Frontal cortex (tissue), 4 donors: Measurements from ENCODE around the gene ZNF385D. TPM values are rescaled to one million over a fixed set of nuclear protein-coding genes. Genes with fewer than 3 reads are reported as not detected.
"Not testable (repeated sequence)": the region's sequence is repeated elsewhere in the genome, so short reads cannot be mapped to it uniquely, and the experiment has no call there.

ENCODE experiments used
- DNase-seq, 2 donors: peaks; one replicate each; pipeline ENCODE4 v3.0.0; 2012; ENCODE audit warnings: low spot score in 2 of 2
- FAIRE-seq: peaks from 2 replicates; lab custom pipeline; 2012; peaks lifted over from hg19 to GRCh38; lab: Jason Lieb, UNC
- total RNA-seq: library from RNA; depleted of rRNA; stranded (reverse); fragments of >200 nt; gene quantifications from one replicate; pipeline ENCODE4 v1.2.3, GENCODE V29; 2014
- donor health status: control.
- donor health status: control.
- donor health status: control.

Gene ZNF385D
- total RNA-seq, 1 donor from 2014 or later, result 17.5 TPM

DNA sequence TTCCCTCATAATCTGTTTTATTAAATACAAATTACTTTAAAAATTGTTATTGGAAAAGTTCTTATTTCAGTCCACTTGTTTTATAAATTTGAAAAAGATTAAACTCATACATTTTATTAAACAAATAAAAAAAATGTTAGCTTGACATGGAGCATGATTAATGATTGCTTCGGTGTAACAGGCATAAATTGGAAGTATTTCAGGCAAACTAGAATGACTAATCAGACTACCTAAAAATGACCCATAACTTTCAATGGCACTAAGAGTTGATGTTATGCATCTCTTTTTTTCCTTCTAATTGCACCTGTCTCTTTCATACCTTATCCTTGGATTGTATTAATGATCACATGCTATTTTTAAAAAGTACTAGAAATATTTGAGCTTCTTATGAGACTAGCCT is 343.3 kb downstream of the ZNF385D start:
- FAIRE-seq (no peak), DNase-seq (no peak)

DNA sequence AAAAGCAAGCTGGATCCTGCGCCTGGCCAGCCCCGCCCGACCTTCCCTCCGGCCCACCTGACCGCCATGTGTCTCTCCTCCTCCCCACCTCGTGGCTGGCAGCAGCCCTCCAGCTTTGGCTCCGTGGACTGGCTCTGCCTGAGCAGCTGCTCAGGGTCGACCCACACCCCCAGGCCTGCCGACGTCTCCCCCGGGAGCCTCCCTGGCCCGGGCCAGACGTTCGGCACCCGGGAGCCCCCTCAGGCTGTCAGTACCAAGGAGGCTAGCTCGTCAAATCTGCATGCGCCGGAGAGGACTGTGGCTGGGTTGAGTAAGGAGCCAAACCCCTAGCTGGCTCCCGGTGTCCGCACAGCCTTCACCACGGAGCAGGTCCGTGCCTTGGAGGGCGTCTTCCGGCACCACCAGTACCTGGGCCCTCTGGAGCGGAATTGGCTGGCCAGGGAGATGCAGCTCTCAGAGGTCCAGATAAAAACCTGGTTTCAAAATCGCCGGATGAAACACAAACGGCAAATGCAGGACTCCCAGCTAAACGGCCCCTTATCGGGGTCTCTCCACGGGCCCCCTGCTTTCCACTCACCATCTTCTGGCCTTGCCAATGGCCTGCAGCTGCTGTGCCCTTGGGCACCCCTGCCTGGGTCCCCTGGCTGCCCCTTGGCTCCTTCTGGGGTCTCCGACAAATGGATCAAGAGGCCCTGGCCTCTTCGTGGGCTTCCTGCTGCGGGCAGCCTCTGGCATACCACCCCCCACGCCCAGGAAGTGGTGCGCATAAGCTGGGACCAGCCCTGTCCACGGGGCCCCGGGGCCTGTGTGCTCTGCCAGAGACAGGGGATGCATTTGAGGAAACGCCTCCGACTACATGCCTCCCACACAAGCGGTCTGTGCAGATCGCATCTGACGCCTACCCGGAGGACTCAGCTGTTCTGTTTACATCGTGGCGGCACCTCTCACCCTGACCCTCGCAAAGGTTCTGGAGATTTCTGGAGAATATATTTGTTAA is 345.0 kb downstream of the ZNF385D start:
- DNase-seq, result no peak
- FAIRE-seq, result no peak

DNA sequence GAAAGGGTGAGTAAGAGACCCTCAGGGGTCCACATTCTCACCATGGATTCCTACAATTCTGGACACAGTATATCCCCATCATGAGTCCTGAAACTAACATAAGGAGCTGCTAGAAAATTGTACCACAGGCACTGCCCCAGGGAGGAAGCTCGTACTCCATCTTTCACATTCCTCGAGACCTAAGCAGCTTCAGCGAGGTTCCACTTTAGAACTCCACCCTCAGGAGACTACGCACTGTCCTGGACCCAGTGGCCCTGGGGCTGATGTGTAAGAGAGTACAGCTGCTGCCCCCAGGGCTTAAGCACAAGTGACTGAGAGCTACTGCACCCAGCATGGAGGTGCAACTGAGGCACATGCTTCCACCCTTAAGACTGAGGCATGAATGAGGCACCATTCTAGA is 352.5 kb downstream of the ZNF385D start:
- DNase-seq, result no peak
- FAIRE-seq, result no peak

DNA sequence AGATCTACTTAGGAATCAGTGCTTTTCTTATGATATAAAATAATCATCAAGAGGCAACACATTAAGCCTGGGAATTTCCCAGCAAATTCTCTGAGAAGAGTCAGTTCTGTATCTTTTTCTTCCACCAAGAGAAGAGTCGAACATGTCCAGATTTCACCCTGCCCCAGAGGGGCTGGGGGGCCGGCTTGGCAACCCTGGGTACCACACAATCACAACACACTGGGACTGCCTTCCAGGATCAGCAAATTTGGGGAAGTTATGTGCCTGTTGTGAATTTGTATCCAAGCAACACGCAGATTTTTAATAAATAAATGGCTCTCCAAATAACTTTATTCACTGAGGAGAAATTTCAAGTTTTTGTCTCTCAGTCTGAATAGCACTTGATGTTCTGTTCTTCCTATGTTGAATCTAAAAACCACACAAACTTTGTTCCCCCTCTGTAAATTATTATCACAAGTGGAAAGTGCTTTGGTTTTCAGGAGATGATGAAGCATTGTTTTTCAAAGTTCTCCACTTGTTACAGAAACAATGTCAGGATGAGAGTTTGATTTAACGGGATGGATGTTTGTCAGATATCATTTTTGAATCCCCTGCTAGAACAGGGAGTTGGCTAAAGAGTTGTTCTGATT is 357.2 kb downstream of the ZNF385D start:
- DNase-seq (no peak), FAIRE-seq (no peak)

DNA sequence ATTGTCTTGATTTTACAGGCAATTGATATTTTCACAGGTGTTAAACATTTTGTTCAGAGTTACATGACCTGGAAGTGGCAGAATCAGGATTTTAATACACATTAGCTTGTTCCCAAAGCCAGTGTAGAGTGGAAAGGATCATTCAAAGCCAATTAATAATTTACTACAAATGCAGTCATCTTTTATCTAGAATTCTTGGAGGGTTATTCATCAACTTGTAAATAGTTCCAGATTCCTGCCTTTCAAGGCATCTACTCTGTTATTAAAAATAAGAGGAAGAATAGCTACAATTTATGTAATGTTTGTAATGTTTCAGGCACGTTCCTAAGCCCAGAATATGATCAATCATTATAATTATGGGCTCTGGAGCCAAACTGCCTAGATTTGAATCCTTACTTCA is 358.5 kb downstream of the ZNF385D start:
- FAIRE-seq, result no peak
- no peak for DNase-seq

DNA sequence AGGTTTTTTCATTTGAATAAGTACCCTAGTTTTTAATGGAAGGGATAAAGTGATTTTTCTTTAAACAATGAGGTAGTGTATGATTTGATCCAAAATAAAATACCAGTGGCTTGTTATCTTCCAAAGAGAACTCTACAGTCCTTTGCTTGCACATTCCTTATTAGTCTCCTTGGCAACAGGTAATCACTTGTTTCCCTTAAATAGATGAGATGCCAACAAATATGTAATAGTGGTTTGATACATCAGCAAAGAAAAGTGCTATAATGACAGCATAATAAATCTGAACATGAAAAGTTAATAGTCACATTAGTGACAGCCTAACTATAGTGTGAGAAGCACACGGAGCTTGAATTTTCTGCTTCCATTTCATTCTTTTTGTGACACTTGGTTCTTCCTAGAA is 360.2 kb downstream of the ZNF385D start:
- DNase-seq (no peak), FAIRE-seq (no peak)

DNA sequence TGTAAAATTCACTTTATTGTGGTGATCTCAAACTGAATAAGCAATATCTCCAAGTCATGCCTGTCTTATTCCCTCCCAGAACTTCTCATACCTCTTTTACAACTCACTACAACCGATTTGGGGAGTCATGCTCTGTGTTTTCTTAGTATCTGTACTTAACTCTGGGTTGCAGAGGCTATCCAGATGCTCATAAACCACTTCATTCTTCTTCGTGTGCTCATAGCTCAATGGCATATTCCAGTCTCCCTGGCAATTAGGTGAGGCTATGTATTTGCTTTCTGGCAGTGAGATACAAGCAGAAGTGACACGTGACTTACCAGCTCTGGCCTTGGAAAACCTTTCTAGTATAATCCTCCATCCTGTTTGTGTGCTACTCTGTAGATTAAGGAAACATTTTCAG is 360.9 kb downstream of the ZNF385D start:
- DNase-seq (no peak), FAIRE-seq (no peak)

DNA sequence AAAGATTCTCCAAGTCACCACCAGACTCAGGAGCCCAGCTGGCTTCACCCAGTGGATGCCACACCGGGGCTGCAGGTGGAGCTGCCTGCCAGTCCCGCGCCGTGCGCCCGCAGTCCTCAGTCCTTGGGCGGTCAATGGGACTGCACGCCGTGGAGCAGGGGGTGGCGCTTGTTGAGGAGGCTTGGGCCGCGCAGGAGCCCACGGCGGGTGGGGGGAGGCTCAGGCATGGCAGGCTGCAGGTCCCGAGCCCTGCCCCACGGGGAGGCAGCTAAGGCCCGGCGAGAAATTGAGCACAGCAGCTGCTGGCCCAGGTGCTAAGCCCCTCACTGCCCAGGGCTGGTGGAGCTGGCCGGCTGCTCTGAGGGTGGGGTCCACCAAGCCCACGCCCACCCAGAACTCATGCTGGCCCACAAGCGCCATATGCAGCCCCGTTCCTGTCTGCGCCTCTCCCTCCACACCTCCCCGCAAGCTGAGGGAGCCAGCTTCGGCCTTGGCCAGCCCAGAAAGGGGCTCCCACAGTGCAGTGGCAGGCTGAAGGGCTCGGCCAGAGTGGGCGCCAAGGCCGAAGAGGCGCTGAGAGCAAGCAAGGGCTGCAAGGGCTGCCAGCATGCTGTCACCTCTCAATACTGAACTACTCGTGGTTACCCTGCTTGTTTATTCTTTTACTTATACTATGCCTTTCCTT is 363.7 kb downstream of the ZNF385D start:
- not testable (repeated sequence) for FAIRE-seq, DNase-seq

DNA sequence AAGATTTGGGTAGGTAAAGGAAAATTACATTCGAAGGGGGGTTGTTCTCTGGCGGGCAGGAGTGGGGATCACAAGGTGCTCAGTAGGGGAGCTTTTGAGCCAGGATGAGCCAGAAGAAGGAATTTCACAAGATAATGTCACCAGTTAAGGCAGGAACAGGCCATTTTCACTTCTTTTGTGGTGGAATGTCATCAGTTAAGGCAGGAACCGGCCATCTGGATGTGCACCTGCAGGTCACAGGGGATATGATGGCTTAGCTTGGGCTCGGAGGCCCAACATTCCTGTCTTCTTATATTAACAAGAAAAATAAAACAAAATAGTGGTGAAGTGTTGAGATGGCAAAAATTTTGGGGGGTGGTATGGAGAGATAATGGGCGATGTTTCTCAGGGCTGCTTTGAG is 373.0 kb downstream of the ZNF385D start:
- not testable (repeated sequence) for FAIRE-seq, DNase-seq

DNA sequence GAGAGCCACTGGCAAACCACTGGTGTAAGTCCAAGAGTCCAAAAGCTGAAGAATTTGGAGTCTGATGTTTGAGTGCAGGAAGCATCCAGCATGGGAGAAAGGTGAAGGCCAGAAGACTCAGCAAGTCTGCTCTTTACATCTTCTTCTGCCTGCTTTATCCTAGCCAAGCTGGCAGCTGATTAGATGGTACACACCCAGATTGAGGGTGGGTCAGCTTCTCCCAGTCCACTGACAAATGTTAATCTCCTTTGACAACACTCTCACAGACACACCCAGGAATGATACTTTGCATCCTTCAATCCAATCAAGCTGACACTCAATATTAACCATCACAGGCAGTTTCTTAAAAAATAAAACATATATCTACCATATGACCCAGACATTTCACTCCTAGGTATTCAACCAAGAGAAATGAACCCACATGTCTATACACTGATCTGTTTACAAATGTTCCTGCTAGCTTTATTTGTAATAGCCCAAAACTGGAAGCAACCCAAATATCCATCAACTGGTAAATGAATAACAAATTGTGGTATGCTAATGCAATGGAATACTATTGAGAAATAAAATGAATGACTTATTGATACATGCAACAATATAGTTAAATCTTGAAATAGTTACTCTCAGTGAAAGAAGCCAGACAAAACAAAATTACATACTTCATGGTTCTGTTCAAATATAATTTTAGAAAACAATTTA is 373.8 kb downstream of the ZNF385D start:
- DNase-seq (no peak), FAIRE-seq (no peak)

DNA sequence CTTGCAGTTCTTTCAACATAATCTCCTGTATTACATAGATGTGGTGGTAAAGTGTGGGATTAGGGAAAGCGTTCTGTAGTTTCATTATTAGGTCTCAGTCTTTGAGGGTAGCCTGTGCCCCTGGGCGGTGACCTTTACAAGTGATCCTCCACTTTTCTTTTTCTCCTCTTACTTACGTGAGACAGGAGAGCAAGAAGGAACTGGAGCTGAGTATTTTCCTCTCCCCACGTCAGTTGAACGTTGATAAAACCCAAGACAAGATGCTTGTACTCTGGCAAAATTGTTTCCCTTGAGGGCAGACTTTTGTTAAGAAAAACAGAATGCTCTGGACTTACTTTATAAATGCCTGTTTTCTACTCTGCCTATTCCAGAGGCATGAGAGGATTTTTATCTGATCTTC is 378.7 kb downstream of the ZNF385D start:
- DNase-seq (no peak), FAIRE-seq (no peak)
